Stomach (tissue), 4 donors: ENCODE data around the gene EHHADH.

Experiments used
- CTCF ChIP-seq, 7 experiments: fragments of 450-650 bp in 4 of 7; fragments of 200-600 bp in 3 of 7; sonication (generic) in 3 of 7; IDR thresholded peaks; one replicate each; pipeline ENCODE4 v1.5.1; 2016 to 2019; ENCODE audit warnings: antibody characterized with exemption in 7 of 7, control low read depth in 2 of 7, mild to moderate bottlenecking in 1 of 7
- POLR2A ChIP-seq, 4 donors: fragments of 450-650 bp; IDR thresholded peaks; one replicate each; pipeline ENCODE4 v1.6.1; 2016; ENCODE audit warnings: antibody characterized with exemption in 4 of 4, control low read depth in 2 of 4, mild to moderate bottlenecking in 1 of 4, moderate library complexity in 1 of 4

GRCh38 chr3:185282696-185283373 is 29.0 kb upstream of the EHHADH start:
- TF ChIP-seq CTCF (IDR thresholded peaks at IDR 0.05), result no peak
- peak in 1 of 4 donors; percentile 12 for TF ChIP-seq POLR2A (IDR thresholded peaks at IDR 0.05)
